ENCODE measurements around the gene TMEM74B. TPM values are rescaled to one million over a fixed set of nuclear protein-coding genes. Genes with fewer than 3 reads are reported as not detected.

The TMEM74B gene
- total RNA-seq, 1 experiment from 2014 or later = 0.83 TPM

DNA sequence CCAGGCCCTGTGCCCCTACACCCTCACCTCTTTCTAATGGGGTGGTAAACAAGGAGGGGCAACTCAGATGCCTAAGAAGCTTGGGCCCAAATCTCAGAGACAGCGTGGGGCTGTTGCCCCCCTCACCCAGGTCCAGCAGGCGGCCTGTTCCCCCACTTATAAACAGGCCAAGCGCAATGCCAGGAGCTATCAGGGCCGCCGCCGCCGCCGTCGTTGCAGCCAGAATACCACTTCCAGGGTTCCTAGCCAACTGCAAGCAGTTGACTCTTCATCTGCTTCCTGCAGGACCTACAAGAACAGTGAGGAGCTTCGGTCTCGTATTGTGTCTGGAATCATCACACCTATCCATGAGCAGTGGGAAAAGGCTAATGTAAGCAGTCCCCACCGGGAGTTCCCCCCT, 49.9 kb downstream of the TMEM74B start:
- H3K36me3 Mint-ChIP-seq (ENCODE audit: insufficient read depth, unreplicated experiment) = peaks cover 26% of the 10 kb centered on the region
- no peaks in the 10 kb centered on the region for H3K9me3 Mint-ChIP-seq (ENCODE audit: low read depth, unreplicated experiment)
- no peaks in the 10 kb centered on the region for H3K27me3 Mint-ChIP-seq (ENCODE audit: unreplicated experiment)
- no peak overlapping the region for H3K27ac Mint-ChIP-seq (ENCODE audit: unreplicated experiment)
- H3K4me1 Mint-ChIP-seq (ENCODE audit: low read depth, unreplicated experiment) = no peaks in the 10 kb centered on the region
- H3K4me3 Mint-ChIP-seq (ENCODE audit: low read depth, unreplicated experiment) = no peak overlapping the region
- intact Hi-C loops (cut with micrococcal nuclease; ENCODE audit: unreplicated experiment) = no loop called here
- no peak for TF ChIP-seq CTCF (IDR thresholded peaks at IDR 0.05; ENCODE audit: unreplicated experiment)
- CTCF ChIA-PET = no interaction called here
- no TSS peak for BruUV-seq (replicated peaks)
- no peak for DNase-seq

DNA sequence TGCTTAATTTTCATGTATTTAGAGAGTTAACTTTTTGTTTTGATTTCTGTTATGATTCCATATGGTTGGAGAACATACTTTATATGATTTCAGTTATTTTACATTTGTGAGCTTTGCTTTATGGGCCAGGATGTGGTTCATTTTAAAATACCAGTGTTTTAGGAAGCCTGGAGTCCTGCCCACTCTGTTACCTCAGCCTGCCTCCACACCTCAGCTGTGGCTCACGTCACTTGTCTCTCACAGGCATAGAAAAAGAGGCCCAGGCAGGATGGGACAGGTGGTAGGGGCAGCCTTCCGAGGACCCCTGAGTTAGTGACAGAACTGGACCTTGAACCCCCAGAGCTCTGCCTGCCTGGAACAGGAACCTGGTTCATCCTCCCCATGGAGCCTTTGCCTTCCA, 50.4 kb downstream of the TMEM74B start:
- Mint-ChIP-seq H3K36me3 (ENCODE audit: insufficient read depth, unreplicated experiment) (peaks cover 27% of the 10 kb centered on the region), H3K27ac (ENCODE audit: unreplicated experiment) (no peak overlapping the region)
- no peak for TF ChIP-seq CTCF (IDR thresholded peaks at IDR 0.05; ENCODE audit: unreplicated experiment)

GRCh38 chr20:1131354-1131753, 53.4 kb downstream of the TMEM74B start:
- BruUV-seq (replicated peaks) = no TSS peak
- no peak for DNase-seq
- intact Hi-C loops (cut with micrococcal nuclease; ENCODE audit: unreplicated experiment) = no loop called here
- no peak for TF ChIP-seq CTCF (IDR thresholded peaks at IDR 0.05; ENCODE audit: unreplicated experiment)
- Mint-ChIP-seq H3K36me3 (ENCODE audit: insufficient read depth, unreplicated experiment) (peaks cover 13% of the 10 kb centered on the region), H3K4me1 (ENCODE audit: low read depth, unreplicated experiment) (no peaks in the 10 kb centered on the region), H3K27ac (ENCODE audit: unreplicated experiment) (no peak overlapping the region), H3K9me3 (ENCODE audit: low read depth, unreplicated experiment) (no peaks in the 10 kb centered on the region), H3K27me3 (ENCODE audit: unreplicated experiment) (no peaks in the 10 kb centered on the region), H3K4me3 (ENCODE audit: low read depth, unreplicated experiment) (no peak overlapping the region)
- CTCF ChIA-PET = no interaction called here

More for the DNA sequence above, 50.4 kb downstream of the TMEM74B start:
- no peak for DNase-seq
- H3K4me3 Mint-ChIP-seq (ENCODE audit: low read depth, unreplicated experiment) = no peak overlapping the region
- BruUV-seq (replicated peaks) = no TSS peak
- H3K9me3 Mint-ChIP-seq (ENCODE audit: low read depth, unreplicated experiment) = no peaks in the 10 kb centered on the region
- CTCF ChIA-PET = no interaction called here
- H3K27me3 Mint-ChIP-seq (ENCODE audit: unreplicated experiment) = no peaks in the 10 kb centered on the region
- H3K4me1 Mint-ChIP-seq (ENCODE audit: low read depth, unreplicated experiment) = no peaks in the 10 kb centered on the region
- intact Hi-C loops (cut with micrococcal nuclease; ENCODE audit: unreplicated experiment) = no loop called here

DNA sequence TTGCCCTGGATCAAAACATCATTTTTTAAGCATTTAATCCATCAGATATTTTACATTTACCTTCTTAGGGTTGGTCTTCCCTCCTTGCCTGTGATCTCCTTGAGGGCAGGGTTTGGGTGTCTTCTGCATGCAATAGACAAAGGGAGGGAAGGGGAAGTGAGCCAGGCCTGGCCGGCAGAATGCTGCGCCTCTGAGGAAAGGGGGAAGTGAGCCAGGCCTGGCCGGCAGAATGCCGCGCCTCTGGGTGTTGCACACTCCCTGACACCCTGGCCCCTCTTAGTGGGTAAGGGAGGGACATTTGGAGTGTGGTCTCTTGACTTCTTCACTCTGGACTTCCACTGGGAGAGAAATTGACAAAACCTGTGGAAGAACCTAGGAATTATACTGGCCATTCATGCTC, 53.9 kb downstream of the TMEM74B start:
- intact Hi-C loops (cut with micrococcal nuclease; ENCODE audit: unreplicated experiment) = no loop called here
- CTCF ChIA-PET = no interaction called here
- H3K4me3 Mint-ChIP-seq (ENCODE audit: low read depth, unreplicated experiment) = no peak overlapping the region
- no peaks in the 10 kb centered on the region for H3K27me3 Mint-ChIP-seq (ENCODE audit: unreplicated experiment)
- H3K9me3 Mint-ChIP-seq (ENCODE audit: low read depth, unreplicated experiment) = no peaks in the 10 kb centered on the region
- no peak for DNase-seq
- no peak for TF ChIP-seq CTCF (IDR thresholded peaks at IDR 0.05; ENCODE audit: unreplicated experiment)
- no peak overlapping the region for H3K27ac Mint-ChIP-seq (ENCODE audit: unreplicated experiment)
- H3K36me3 Mint-ChIP-seq (ENCODE audit: insufficient read depth, unreplicated experiment) = peaks cover 16% of the 10 kb centered on the region
- no peaks in the 10 kb centered on the region for H3K4me1 Mint-ChIP-seq (ENCODE audit: low read depth, unreplicated experiment)
- BruUV-seq (replicated peaks) = no TSS peak

Other genes with a start within 250 kb of the TMEM74B start
- gene RSPO4, start 182.7 kb downstream of the TMEM74B start, total RNA-seq (2022) = not detected in 2 replicates
- gene PSMF1, start 66.4 kb downstream of the TMEM74B start, total RNA-seq (2022) = 112 and 128 TPM in 2 replicates
- gene C20orf202, start 18.5 kb upstream of the TMEM74B start, total RNA-seq (2022) = 0.22 TPM in 1 of 2 replicates, not detected in the other
- gene RAD21L1, start 41.1 kb upstream of the TMEM74B start, total RNA-seq (2022) = not detected in 2 replicates
- gene SNPH, start 81.3 kb upstream of the TMEM74B start, total RNA-seq (2022) = 2.0 and 2.4 TPM in 2 replicates
- 8.2 and 18.9 TPM in 2 replicates for gene SDCBP2, start 144.2 kb upstream of the TMEM74B start, total RNA-seq (2022)
- gene FKBP1A, start 208.1 kb upstream of the TMEM74B start, total RNA-seq (2022) = 166 and 173 TPM in 2 replicates